ENCODE results near the gene GRIK5.
"Not testable (repeated sequence)": the region's sequence is repeated elsewhere in the genome, so short reads cannot be mapped to it uniquely, and the experiment has no call there.

The GRIK5 gene

DNA sequence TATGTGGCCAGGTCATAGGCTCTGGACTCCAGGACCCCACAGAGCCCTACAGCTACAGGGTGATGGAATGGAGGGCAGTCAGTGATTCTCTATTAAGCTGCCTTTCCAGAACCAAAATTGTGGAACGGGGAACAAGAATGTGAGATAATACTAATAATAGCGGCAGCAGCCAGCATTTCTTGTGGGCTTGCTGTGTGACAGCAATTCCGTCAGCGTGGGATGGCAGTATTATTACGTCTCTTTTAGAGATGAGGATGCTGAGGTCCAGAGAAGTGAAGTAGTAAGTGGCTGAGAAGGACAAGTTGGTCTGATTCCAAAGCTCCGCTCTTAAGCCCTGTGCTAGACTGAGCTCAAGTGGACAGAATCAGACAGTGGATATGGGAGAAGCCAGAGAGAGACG, 24.4 kb downstream of the GRIK5 start:
- DNase-seq = no peak

GRCh38 chr19:42042455-42043170, 27.4 kb downstream of the GRIK5 start:
- DNase-seq = peak; percentile 98

- DNase-seq = not testable (repeated sequence)
Observed at GRCh38 chr19:42040491-42040890, 29.5 kb downstream of the GRIK5 start.

DNA sequence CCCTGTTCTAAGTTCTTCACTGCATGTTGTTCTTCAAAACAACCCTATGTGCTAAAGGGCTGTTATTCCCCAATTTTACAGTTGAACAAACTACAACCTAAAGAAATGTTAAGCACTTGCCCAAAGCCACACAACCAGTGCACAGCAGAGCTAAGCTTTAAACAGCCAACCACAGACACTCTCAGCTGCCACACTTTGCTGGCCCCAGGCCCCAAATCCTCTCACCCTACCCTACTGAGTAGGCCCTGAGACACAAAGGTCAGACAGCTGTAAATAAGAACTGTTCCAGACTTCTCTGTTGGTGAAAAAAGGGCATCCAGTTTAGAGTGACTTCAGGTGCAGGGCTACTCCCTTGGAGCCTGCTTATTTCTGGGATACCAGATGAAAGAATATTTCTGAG, 30.0 kb downstream of the GRIK5 start:
- no peak for DNase-seq

- peak; percentile 97 for DNase-seq
Observed at GRCh38 chr19:42038666-42039065, 31.3 kb downstream of the GRIK5 start.

DNA sequence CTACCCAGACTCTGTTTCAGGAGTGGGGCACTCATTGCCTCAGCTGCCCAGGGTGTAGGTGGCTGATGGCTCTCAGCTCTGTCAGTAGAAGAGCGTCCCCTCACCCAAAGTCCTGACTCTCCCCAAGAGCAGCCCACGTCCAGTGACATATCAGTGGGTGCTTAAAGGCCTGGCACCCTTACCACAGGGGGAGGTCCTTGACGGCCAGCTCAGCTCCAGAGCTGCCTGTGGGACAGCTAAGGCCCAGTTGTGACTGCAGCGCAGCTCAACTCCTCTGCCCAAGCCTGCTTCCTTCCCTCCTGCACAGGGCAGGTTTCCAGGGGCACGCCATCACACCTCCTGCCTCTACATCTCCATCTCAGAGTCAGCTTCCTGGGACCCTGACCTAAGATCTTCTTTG, 32.4 kb downstream of the GRIK5 start:
- DNase-seq = no peak

DNA sequence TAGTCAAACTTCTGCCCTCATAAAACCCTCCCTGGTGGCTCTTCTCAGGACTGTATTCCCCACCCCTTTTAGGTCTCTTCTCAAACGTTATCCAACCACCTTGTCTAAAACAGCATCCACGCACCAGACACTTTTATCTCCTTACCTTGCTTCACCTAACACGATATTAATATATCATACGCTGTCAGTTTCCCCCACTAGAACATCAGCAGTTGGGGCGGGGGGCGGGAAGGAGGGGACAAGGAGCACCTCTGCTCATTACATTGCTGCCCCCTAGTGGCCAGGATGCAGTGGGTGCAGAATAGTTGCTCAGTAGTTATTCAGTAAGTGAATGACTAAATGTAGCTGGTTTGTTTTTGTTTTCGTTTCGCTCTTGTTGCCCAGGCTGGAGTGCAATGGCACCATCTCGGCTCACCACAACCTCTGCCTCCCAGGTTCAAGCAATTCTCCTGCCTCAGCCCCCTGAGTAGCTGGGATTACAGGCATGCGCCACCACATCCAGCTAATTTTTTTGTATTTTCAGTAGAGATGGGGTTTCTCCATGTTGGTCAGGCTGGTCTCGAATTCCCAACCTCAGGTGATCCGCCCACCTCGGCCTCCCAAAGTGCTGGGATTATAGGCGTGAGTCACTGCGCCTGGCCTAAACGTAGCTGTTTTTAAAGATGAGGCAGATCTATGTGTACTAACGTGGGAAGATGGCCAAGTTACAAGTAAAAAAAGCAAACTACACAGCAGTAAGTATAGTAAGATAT, 35.2 kb downstream of the GRIK5 start:
- DNase-seq = peak; percentile 74

DNA sequence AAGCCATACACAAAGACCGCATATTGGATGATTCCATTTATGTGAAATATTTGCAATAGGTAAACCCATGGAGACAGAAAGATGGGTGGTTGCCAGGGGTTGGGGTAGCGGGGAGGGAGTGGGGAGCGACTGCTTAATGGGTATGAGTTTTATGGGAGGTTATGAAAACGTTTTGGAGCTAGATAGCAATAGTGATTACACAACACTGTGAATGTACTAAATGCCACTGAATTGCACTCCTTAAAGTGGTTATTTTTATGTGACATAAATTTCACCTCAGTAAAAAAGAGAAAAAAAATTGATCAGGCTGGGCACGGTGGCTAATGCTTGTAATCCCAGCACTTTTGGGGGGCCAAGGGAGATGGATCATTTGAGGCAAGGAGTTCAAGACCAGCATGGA, 36.6 kb downstream of the GRIK5 start:
- DNase-seq = no peak

DNA sequence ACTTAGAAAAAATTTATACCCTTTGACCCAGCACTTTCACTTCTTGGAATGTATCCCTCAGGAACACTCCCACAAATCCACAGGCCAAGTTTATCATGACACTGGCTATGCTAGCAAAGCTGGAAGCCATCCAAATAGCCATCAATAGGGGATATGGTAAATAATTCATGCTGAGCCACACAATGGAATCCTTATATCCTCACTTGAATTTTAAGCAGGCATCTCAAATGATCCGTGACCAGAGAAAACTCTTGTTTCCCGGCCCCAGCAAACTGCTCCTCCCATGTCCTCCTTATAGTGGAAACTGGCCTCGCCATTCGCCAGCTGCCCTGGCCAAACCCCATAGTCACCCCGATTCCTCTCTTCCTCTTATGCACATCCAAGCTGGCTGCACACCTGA, 37.6 kb downstream of the GRIK5 start:
- DNase-seq = no peak

DNA sequence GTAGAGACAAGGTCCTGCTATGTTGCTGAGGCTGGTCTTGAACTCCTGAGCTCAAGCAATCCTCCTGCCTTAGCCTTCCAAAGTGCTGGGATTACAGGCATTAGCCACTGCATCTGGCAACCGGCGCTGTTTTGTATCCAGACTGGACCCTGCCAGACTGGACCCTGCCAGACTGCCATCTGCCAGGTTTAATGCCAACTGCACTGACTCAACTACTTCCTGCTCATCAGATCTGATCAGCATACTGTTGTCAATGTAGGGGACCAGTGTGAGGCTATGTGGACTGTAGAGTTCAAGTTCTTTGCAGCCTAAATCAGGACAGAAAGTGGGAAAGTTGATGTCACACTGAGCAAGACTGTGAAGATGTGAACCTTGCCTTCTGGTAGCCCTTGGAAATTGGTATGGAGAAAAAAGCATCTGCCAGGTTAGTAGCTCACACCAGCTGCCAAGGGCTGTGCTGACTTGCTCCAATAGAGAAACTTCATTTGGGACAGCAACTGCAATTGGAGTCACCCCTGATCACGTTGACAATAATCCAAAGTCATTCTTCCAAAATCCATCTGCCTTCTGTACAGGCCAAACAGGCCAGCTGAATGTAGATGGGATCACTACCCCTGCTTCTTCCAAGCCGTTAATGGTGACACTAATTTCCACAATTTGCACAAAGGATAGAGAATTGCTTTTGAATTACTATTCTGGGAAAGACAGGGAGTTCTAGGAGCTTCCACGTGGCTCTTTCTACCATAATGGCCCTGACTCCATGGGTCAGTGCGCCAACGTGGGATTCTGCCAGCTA, 39.2 kb downstream of the GRIK5 start:
- no peak for DNase-seq

DNA sequence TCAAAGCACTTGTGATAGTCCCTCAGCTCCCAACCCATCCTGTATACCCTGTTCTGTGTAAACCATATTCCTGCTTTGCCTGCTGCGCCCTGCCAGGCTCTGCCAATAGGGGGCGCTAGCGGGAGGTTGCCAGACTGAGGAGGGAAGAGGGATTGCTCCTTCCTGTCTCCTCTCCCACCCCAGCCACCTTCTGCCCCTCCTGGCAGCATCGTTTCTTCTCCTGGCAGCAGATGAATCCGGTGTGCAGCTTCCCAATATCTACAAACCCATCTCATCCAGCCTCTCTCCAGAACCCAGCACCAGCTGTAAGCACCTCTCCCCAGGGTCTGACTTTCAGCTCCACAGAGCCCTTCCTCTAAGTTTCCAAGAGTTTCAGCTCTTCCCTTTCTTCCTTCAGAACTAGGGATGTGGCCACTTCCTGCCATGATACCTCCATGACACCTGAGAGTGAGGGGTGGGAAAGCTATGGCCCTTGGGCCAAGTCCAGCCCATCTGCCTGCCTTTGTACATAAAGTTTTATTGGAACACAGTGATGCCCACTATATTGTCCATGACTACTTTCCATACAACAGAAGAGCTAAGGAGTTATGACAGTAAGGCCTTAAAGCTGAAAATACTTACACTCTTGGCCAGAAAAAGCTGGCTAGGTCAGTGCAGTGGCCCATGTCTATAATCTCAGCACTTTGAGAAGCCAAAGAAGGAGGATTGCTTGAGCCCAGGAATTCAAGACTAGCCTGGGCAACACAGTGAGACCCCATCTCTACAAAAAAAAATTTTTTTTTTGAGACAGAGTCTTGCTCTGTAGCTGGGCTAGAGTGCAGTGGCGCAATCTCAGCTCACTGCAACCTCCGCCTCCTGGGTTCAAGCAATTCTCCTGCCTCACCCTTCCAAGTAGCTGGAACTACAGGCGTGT, 41.4 kb downstream of the GRIK5 start:
- DNase-seq = peak; percentile 55

- no peak for DNase-seq
Observed at GRCh38 chr19:42024622-42025111, 45.3 kb downstream of the GRIK5 start.

- DNase-seq = no peak
Observed at GRCh38 chr19:42023943-42024260, 46.1 kb downstream of the GRIK5 start.

DNA sequence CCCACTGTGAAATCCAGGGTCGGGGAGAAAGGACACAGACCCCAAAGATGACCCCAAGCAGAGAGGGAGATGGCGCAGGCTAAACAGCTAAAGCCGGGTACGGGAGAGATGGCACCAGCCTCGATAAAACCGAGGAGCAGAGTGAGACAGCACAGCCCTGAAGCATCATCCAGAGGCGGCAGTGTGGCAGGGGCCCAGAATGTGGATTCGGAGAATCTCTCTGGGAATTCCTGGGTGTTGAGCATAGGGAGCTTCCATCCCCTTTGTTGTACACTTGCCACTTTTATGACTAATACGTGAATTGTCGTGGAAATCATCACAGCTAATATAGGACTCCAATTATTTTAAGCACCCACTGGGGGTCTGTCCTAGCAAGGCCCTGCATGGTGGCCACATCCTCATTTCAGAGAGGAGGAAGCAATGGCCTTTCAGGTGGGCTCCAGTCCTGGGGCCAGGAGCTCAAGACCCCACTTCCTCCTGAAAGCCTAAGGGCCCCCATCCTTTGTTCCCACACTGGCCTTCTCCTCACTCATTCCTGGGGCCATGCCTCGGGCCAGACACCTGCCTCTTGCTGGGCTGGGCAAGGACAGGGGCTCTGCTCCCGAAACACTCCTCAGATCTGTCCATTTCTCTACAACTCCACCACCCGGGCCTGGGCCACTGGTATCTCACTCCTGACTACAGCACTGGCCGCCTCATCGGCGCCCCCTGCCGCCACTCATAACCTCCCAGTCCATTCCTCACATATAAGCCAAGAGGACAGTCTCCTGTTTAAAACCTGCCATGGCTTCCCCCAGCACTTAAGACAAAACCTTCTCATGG, 46.7 kb downstream of the GRIK5 start:
- peak; percentile 32 for DNase-seq

DNA sequence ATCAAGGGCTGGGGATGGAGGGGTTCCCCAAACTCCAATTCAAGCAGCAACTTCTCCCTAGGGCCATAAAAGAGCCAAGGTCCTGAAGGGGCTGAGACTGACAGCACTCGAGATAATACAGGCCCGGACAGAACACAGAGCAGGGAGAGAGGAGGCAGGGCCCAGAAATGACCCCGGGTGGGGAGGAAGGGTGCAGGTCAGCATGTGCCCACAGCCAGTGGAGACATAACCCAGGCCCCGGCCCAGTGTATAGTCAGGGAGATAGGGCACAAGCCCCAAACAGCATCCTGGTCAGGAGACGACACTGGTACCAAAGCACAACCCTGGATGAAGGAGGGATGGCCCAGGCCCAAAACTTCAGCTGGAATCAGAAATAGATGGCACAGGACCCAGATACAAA, 47.4 kb downstream of the GRIK5 start:
- no peak for DNase-seq

DNA sequence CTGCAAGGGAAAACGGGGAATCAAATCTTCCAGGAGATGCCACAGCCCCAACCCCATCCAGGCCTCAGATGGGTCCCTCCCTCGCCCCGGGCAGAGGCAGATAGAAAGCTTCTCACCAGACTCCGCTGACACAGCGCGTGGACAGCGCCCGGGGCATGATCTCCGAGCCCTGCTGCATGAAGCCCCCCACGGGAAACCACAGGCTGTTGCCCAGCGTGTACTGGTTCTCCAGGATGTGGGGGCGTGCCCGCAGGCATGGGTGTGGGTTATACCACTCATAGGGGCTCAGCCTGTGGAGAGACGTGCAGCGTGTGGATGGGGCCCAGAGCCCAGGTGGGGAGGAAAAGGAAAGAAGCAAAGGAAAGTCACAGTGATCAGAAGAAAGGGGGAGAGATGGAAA, 48.8 kb downstream of the GRIK5 start:
- DNase-seq = no peak

- no peak for DNase-seq
Observed at GRCh38 chr19:42018503-42019193, 51.4 kb downstream of the GRIK5 start.

DNA sequence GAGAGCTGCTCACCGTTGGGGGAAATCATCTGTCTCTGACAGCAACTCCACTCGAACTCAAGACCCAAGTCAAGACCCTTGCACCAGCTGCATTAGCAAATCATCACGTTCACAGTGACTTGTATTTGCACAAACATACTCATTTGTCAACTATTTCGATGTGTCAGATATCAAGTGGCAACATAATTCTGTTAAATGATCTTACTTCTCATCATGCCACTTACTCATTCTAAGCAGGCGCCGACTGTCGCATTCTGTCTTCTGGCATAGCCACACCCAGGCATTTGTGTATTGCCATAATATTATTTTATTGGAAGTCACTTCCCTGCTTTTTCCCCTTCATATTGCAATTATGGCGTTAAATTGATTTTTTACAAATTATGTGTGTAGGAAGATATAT, 53.0 kb downstream of the GRIK5 start:
- DNase-seq = no peak

GRCh38 chr19:42012747-42013146, 57.3 kb downstream of the GRIK5 start:
- DNase-seq = not testable (repeated sequence)

DNA sequence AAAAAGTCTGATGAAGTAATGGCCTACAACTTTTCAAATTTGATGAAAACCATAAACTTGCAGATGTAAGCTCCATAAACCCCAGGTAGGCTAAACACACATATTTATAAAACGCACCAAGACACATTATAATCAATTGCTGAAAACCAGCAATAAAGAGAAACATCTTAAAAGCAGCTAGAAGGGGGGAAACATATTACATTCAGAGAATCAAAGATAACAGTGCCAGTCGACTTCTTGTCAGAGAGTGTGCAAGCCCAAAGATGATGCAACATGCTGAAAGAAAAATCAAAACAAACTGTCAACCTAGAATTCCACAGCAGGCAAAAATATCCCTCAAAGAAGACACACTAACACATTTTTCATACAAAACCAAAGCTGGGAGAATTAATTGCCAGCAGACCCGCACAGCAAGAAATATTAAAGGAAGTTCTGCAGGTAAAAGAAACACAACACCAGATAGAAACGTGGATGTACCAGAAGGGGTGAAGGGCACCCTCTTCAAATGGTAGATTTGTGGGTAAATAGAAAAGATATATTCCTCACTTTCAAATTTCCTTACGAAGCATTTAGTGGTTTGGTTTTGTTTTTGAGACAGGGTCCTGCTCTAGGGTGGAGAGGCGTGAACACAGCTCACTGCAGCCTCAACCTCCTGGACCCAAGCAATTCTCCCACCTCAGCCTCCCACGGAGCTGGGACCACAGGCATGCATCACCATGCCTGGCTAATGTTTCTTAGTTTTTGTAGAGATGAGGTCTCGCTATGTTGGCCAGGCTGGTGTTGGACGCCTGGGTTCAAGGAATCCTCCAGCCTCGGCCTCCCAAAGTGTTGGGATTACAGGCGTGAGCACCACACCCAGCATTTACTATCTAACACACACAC, 59.5 kb downstream of the GRIK5 start:
- DNase-seq = no peak
